ENCODE measurements around the gene CREB5.

Gene CREB5

GRCh38 chr7:28477041-28477442, 64.7 kb downstream of the CREB5 start:
- no peak for DNase-seq (ENCODE audit: low read depth in 2 of 2, low spot score in 1 of 2)

- DNase-seq (ENCODE audit: low read depth in 2 of 2, low spot score in 1 of 2): no peak
Observed at GRCh38 chr7:28478656-28479055, 66.3 kb downstream of the CREB5 start.

GRCh38 chr7:28479507-28479947, 67.2 kb downstream of the CREB5 start:
- DNase-seq (ENCODE audit: low read depth in 2 of 2, low spot score in 1 of 2): no peak

DNA sequence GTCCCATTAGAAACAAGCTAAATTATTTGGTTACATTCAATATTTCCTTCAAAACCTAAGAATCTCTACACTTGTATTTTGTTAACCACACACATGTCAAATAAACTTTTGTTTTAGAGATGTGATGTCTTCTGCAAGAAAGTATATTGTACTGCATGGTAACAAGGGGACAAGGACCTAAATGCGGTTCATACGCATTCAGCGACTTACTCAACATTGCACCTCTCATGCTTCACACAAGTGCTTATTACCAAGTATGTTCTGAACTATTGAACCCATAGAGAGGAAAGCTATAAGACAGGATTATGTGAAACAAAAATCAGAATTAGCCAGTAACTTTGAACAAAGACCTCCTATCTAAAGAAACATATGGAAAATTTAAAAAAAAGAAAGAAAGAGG, 68.3 kb downstream of the CREB5 start:
- no peak for DNase-seq (ENCODE audit: low read depth in 2 of 2, low spot score in 1 of 2)

DNA sequence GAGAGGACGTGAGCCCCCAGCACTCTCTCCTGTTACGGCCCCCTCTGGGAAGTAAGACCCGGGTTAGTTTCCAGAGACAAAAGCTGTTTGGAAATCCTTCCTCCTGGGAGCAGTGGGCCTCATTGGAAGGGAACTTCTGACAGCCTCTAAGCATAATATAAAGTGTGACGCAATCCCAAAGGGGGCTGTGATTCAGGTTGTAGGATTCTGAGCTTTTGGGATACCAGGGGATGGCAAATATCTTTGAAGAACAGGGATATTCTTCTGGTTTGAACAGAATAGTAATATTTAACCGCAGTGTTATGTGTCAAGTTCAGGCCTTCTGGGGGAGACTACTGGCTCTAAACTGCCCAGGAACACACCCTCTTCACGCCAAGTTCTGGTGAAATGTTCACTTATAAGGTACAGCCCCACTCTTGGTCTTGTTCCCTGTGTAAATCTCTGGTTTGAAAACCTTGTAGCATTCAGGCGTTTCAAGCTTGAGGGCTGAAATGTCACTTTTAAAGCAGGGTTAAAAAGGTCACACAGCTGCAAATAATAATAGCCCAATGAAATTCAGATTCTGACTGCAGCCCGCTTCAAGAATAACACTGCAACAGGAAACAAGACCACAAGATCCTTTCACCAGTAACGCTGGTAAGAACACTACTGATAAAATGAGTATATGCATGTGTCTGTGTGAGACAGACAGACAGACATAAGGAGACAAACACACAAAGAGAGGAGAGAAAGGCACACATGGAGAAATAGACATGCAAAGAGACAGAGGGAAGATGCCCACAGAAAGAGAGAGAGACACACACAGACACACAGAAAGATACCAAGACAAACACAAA, 69.0 kb downstream of the CREB5 start:
- DNase-seq (ENCODE audit: low read depth in 2 of 2, low spot score in 1 of 2): no peak

- no peak for DNase-seq (ENCODE audit: low read depth in 2 of 2, low spot score in 1 of 2)
Observed at GRCh38 chr7:28483112-28483511, 70.8 kb downstream of the CREB5 start.

- no peak for DNase-seq (ENCODE audit: low read depth in 2 of 2, low spot score in 1 of 2)
Observed at GRCh38 chr7:28483908-28484605, 71.7 kb downstream of the CREB5 start.

DNA sequence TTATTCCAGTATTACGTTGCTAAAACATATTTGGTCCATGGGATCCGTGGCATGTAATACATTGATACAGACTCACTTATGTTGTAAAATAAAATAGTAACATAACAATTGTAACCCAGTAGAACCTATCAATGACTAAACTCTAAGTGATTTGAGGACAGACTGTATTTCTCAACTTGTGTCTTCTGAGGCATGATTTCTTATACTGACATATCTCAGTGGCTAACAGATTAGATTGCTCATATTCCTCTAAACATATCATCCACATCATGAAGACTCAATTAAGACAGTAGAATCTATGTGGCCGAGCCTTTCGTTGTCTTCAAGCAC, 72.3 kb downstream of the CREB5 start:
- no peak for DNase-seq (ENCODE audit: low read depth in 2 of 2, low spot score in 1 of 2)

DNA sequence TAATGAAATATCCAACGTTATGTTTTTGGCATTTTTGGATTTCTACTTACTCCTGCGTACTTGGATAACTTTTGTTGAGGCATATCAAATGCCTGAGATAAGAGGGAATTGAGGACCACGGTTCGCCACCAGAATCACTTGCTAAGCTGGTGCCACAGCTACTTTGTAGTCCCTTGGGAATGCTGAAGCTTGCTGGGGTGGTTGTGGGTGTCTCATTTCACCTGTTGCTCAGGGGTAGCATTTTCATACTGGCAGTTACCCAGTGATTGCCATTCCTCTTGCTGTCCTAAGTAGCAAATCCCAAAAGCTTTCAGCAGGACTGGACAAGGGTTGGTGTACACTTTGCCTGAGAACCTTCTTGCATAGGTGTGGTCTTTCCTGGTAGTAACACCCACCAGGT, 75.2 kb downstream of the CREB5 start:
- no peak for DNase-seq (ENCODE audit: low read depth in 2 of 2, low spot score in 1 of 2)

GRCh38 chr7:28488061-28488791, 75.9 kb downstream of the CREB5 start:
- no peak for DNase-seq (ENCODE audit: low read depth in 2 of 2, low spot score in 1 of 2)

DNA sequence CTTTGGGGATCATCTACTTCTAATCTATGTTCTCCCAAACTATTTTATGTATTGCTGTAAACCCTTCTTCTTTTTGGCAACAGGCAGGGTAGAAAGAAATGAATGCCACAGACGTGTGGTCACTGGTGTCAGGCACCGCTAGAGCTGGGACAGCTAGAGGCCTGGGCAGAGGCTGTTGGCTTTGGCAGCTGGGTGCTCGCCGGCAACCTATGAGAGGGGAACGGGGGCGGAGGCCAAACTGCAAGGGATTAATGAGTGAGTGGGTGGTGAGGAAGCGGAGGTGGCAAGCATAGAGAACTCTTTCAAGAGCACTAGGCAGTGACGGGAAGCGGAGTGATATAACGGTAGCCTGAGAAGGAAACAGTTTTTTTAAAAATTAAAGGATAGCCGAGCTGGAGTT, 78.5 kb downstream of the CREB5 start:
- no peak for DNase-seq (ENCODE audit: low read depth in 2 of 2, low spot score in 1 of 2)

GRCh38 chr7:28493477-28493876, 81.2 kb downstream of the CREB5 start:
- no peak for DNase-seq (ENCODE audit: low read depth in 2 of 2, low spot score in 1 of 2)

- no peak for DNase-seq (ENCODE audit: low read depth in 2 of 2, low spot score in 1 of 2)
Observed at GRCh38 chr7:28497009-28497408, 84.7 kb downstream of the CREB5 start.

GRCh38 chr7:28498636-28499035, 86.3 kb downstream of the CREB5 start:
- DNase-seq (ENCODE audit: low read depth in 2 of 2, low spot score in 1 of 2): no peak

- DNase-seq (ENCODE audit: low read depth in 2 of 2, low spot score in 1 of 2): no peak
Observed at GRCh38 chr7:28500138-28500537, 87.8 kb downstream of the CREB5 start.

GRCh38 chr7:28502408-28502807, 90.1 kb downstream of the CREB5 start:
- no peak for DNase-seq (ENCODE audit: low read depth in 2 of 2, low spot score in 1 of 2)

GRCh38 chr7:28503396-28503795, 91.1 kb downstream of the CREB5 start:
- no peak for DNase-seq (ENCODE audit: low read depth in 2 of 2, low spot score in 1 of 2)

GRCh38 chr7:28505014-28505413, 92.7 kb downstream of the CREB5 start:
- DNase-seq (ENCODE audit: low read depth in 2 of 2, low spot score in 1 of 2): no peak

DNA sequence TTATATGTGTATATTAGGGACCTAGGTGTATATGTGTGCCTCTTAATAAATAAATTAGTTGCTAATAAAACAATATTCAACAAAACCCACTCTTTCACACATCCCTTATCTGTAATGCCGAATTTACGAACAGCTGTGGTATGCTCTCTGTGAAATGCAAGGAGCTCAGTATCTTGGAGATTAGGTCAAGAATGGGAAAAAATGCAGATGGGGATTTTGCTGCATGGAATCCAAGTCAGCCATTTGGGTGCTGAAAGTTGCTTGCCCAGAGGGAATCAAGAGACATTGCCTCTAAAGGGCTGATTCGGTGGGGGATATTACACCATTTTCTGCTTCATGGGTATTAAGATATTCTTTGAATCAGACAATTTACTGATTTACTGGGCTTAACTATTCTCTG, 93.5 kb downstream of the CREB5 start:
- no peak for DNase-seq (ENCODE audit: low read depth in 2 of 2, low spot score in 1 of 2)

- no peak for DNase-seq (ENCODE audit: low read depth in 2 of 2, low spot score in 1 of 2)
Observed at GRCh38 chr7:28507525-28508282, 95.4 kb downstream of the CREB5 start.

- no peak for DNase-seq (ENCODE audit: low read depth in 2 of 2, low spot score in 1 of 2)
Observed at GRCh38 chr7:28509251-28510025, 97.1 kb downstream of the CREB5 start.
